ENCODE results near the gene MZF1. TPM values are rescaled to one million over a fixed set of nuclear protein-coding genes. Genes with fewer than 3 reads are reported as not detected.
"Not testable (repeated sequence)": the region's sequence is repeated elsewhere in the genome, so short reads cannot be mapped to it uniquely, and the experiment has no call there.

The MZF1 gene
- polyA plus RNA-seq, 3 donors, result 27.6 to 65.3 (median 34.1) TPM

DNA sequence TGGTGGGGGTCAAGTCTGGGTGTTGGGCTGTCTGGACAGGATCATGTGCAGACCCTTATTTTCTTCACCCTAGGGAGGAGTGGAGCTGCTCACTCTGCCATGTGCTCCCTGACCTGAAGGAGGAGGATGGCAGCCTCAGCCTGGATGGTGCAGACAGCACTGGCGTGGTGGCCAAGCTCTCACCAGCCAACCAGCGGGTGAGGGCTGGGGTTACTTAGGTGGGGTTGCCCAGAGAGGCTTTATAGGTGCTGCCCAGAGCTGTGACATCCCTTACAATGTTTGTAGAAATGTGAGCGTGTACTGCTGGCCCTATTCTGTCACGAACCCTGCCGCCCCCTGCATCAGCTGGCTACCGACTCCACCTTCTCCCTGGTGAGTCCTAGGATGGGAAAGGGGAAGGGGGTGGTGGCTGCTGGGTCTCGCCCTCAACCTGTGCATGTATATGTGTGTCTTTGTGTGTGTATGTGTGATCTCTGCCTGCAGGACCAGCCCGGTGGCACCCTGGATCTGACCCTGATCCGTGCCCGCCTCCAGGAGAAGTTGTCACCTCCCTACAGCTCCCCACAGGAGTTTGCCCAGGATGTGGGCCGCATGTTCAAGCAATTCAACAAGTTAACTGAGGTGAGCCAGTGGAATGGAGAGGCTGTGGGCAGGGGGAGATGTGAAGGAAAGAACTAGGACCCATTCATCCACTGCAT lies 23.3 kb downstream of the MZF1 start:
- no peak for DNase-seq (ENCODE audit: extremely low read depth in 1 of 11, low read depth in 9 of 11, low spot score in 4 of 11)

DNA sequence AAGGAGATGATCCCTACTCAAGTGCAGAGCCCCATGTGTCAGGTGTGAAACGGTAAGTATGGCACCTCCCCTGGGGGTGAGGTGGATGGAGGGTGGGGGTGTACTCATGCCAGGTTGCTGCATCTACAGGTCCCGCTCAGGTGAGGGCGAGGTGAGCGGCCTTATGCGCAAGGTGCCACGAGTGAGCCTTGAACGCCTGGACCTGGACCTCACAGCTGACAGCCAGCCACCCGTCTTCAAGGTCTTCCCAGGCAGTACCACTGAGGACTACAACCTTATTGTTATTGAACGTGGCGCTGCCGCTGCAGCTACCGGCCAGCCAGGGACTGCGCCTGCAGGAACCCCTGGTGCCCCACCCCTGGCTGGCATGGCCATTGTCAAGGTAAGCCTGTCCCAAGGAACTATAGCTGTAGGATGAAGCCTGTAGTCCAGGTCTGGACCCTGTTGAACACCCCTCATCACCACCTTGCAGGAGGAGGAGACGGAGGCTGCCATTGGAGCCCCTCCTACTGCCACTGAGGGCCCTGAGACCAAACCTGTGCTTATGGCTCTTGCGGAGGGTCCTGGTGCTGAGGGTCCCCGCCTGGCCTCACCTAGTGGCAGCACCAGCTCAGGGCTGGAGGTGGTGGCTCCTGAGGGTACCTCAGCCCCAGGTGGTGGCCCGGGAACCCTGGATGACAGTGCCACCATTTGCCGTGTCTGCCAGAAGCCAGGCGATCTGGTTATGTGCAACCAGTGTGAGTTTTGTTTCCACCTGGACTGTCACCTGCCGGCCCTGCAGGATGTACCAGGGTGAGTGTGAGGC lies 24.1 kb downstream of the MZF1 start:
- DNase-seq (ENCODE audit: extremely low read depth in 1 of 11, low read depth in 9 of 11, low spot score in 4 of 11), result no peak

DNA sequence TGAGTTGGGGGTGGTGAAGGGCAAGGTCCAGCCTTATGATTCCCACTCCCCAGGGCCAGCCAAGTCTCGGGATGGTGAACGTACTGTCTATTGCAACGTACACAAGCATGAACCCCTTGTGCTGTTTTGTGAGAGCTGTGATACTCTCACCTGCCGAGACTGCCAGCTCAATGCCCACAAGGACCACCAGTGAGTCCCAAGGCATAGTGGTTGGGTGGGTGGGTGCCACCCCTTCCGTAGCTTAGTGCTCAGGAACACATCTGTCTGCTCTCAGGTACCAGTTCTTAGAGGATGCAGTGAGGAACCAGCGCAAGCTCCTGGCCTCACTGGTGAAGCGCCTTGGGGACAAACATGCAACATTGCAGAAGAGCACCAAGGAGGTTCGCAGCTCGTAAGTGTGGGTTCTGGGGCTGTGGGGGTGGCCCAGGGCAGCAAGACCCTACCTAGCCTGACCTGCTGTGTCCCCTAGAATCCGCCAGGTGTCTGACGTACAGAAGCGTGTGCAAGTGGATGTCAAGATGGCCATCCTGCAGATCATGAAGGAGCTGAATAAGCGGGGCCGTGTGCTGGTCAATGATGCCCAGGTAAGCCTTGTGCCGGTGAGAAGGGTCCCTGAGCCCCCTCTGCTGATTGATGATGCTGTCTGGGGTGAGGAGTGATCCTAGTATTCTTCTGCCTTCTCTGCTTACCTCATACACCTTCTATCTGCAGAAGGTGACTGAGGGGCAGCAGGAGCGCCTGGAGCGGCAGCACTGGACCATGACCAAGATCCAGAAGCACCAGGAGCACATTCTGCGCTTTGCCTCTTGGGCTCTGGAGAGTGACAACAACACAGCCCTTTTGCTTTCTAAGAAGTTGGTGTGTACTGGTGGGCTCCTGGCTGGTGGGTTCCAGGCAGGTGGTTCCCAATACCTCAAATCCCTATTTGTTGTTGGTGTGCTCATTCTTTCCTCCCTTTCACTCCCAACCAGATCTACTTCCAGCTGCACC lies 25.5 kb downstream of the MZF1 start:
- DNase-seq (ENCODE audit: extremely low read depth in 1 of 11, low read depth in 9 of 11, low spot score in 4 of 11), result no peak

DNA sequence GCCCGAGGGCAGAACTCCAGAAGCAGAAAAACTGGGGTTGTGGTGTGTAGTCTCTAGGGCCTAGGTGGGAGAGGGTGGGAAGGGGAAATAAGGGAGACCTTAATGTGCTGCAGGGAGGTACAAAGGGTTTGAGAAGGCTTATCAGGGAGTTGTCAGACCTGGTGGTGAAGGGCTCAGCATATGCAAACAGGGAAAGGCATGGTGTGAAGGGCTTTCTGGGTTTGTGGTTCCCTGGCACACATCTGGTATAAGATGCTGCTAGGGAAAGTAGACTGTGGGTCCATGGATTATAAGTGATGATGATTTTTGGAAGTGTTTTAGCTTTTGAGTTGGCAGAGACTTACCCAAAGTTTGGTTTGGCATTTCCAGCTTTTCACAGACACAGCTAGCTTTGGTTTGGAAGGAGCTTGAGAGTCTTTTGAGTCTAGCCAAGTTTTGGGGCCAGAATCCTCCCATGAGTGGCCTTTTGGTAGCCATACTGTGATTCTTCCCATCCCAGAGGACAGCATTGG lies 27.1 kb downstream of the MZF1 start:
- no peak for DNase-seq (ENCODE audit: extremely low read depth in 1 of 11, low read depth in 9 of 11, low spot score in 4 of 11)

DNA sequence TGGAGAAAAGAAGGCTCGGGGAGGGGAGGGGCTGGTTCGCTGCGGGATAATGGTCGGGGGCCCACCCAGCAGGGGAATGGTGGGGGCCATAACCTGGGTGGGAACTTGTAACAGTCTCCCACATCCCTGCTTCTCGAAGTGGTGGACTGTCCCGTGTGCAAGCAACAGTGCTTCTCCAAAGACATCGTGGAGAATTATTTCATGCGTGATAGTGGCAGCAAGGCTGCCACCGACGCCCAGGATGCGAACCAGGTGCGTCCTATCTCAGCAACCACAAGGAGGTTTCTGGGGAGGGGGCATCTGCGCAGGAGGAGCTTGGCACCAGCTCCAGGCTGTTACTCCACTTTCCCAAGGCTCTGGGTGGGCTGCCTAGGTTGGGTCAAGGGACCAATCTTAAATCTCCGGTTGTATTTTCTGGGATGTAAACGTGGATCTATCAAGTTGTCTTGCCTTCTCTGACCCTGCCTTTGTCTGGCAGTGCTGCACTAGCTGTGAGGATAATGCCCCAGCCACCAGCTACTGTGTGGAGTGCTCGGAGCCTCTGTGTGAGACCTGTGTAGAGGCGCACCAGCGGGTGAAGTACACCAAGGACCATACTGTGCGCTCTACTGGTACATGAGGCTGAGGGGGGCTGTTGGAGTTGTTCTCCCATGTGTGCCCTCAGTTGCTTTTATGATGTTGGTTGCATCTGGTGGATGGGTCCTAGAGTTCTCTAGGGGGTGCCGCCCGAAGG lies 27.7 kb downstream of the MZF1 start:
- DNase-seq (ENCODE audit: extremely low read depth in 1 of 11, low read depth in 9 of 11, low spot score in 4 of 11), result no peak

DNA sequence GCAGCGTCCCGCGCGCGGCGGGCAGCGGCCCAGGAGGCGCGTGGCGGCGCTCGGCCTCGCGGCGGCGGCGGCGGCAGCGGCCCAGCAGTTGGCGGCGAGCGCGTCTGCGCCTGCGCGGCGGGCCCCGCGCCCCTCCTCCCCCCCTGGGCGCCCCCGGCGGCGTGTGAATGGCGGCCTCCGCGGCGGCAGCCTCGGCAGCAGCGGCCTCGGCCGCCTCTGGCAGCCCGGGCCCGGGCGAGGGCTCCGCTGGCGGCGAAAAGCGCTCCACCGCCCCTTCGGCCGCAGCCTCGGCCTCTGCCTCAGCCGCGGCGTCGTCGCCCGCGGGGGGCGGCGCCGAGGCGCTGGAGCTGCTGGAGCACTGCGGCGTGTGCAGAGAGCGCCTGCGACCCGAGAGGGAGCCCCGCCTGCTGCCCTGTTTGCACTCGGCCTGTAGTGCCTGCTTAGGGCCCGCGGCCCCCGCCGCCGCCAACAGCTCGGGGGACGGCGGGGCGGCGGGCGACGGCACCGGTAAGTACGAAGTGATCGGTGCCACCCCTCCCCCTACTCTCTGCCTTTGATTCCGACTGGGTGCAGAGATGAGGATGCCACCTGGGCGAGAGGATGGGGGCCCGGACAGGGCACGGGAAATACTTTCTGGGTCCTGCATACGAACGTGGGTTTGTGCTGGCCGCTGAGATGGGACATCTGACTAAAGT lies 28.4 kb downstream of the MZF1 start:
- peak in 2 of 11 donors; percentile 36 to 60 for DNase-seq (ENCODE audit: extremely low read depth in 1 of 11, low read depth in 9 of 11, low spot score in 4 of 11)

DNA sequence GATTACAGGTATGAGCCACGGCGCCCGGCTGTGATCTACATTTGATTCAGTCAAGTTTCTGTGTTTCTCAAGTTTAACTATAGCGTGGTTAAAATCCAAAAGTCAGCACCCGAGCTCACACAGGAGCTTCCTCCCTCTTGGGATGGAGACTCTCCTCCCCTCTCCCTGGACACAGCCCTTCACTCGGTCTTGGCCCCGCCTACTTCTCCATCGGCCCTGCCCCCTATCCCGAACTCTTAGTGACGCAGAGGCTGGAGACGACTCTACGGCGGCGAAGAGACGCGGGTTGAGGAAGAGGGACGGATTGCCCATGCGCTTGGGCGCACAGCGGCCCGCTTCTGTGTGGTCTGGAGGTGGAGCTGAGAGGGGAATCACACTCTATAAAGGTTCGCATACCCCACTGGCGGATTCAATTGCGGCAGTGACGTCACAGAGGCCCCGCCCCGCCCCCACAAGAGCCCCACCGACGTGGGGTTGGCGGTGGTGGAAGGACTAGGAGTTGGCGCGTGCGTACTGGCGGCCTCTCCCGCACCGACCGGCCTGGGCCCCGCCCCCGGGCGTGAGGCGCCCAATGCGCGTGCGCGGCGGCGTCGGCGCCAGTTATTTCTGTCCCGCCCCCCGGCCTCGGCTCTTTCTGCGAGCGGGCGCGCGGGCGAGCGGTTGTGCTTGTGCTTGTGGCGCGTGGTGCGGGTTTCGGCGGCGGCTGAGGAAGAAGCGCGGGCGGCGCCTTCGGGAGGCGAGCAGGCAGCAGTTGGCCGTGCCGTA lies 29.1 kb downstream of the MZF1 start, which contains the start of gene TRIM28:
TSS of gene TRIM28 (plus strand) at position 239 of the 765 bp plus-strand sequence. CDS start 694 bp downstream, outside the sequence.
- peak; percentile 97 to 99 (median 98) for DNase-seq (ENCODE audit: extremely low read depth in 1 of 11, low read depth in 9 of 11, low spot score in 4 of 11)

DNA sequence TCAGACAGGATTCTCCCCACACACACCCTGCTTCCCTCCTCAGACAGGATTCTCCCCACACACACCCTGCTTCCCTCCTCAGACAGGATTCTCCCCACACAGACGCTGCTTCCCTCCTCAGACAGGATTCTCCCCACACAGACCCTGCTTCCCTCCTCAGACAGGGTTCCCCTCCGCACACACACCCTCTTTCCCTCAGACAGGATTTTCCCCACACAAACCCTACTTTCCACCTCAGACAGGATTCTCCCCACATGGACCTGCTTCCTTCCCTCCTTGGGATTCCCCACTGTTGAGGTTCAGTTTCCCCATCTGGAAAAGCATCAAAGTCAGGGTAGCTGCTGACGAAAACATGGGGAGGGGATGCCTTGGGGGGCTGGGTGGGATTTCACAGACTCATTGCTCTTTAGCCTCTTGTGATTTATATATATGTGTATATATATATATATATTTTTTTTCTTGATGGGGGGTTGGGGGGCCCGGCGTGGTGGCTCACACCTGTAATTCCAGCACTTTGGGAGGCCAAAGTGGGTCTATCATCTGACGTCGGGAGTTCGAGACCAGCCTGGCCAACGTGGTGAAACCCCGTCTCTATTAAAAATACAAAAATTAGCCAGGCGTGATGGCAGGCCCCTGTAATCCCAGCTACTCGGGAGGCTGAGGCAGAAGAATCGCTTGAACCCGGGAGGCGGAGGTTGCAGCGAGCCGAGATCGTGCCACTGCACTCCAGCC lies 30.3 kb downstream of the MZF1 start:
- DNase-seq (ENCODE audit: extremely low read depth in 1 of 11, low read depth in 9 of 11, low spot score in 4 of 11), result not testable (repeated sequence)

DNA sequence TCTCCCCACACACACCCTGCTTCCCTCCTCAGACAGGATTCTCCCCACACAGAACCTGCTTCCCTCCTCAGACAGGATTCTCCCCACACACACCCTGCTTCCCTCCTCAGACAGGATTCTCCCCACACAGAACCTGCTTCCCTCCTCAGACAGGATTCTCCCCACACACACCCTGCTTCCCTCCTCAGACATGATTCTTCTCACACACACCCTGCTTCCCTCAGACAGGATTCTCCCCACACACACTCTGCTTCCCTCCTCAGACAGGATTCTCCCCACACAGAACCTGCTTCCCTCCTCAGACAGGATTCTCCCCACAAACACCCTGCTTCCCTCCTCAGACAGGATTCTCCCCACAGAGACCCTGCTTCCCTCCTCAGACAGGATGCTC lies 34.0 kb downstream of the MZF1 start:
- not testable (repeated sequence) for DNase-seq (ENCODE audit: extremely low read depth in 1 of 11, low read depth in 9 of 11, low spot score in 4 of 11)

DNA sequence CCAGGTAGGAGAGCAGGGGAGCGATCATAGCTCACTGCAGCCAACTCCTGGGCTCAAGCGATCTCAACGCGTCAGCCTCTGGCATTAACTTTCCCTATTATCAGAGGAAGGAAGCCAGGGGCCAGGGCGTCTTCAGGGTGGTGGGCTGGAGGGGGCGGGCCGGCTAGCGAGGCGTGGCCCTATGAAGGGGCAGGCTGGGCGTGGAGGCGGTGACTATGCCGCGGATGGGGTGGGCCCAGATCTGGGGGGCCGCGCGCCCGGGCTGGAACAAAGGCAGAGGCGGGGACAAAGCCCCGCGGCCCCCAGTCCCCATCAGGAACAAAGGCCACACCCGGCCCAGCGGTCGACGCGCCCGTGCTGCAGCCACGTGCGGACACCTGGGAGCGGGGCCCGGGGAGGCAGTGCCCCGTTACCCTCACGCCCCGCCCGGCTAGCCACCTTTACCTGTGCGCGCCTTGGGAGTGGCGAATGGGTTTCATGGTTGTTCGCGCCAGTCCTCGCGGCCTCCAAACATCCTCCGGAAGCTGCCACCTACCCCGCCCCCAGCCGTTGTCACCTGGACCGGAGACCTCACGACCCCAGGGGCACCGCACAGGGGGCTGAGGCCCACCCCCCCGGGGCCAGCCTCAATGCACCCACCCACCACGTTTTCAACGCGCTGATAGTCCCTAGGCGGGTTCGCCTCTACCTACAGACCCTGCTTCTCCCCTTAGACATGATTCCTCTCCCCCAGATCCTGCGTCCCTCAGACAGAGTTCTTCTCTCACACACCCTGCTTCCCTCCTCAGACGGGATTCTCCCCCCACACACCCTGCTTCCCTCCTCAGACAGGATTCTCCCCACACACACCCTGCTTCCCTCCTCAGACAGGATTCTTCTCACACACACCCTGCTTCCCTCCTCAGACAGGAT lies 34.6 kb downstream of the MZF1 start:
- DNase-seq (ENCODE audit: extremely low read depth in 1 of 11, low read depth in 9 of 11, low spot score in 4 of 11), result peak in 8 of 11 donors; percentile 63 to 76 (median 72)

DNA sequence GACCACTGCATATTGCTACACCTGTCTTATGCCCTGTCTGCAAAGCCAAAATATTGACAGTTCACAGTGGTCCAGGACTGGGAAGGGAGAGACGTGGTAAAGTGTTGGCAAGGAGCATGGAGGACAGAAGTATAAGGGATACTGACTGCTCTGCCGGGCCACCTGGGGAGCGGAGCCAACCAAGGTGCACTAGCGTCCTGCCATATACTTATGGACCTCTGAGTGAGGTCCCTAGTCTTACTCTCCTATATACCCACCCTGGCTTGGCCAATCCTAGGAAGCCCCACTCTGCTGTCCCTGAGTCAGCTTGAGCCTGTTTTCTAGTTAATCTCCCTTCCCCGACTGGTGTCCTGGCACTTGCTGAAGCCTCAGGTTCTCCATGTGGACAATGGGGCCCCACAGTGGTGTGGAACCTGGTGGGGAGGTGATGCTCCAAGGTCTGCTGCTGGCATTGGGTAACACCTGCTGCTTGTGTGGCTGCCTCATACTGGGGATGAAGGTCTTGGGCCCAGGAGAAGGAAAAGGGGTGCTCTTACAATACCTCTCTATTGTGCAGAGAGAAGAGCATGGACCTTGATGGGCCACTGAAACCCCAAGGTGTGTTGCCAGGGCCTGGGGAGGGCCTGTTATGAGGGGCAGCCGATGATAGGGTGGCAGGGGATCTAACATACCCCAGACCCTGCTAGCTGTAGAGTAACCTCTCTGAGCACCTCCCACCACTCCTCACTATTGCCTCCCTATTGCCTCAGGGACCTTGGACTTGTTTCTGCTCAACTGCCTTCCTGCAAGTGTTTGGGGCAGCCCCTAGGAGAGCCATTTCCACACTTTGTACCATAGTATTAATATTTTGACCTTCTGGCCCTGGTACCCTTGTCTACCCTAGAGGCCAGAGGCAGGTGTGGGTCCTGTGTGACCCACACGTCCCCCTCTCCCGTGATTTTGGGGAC lies 36.0 kb downstream of the MZF1 start:
- DNase-seq (ENCODE audit: extremely low read depth in 1 of 11, low read depth in 9 of 11, low spot score in 4 of 11), result no peak

DNA sequence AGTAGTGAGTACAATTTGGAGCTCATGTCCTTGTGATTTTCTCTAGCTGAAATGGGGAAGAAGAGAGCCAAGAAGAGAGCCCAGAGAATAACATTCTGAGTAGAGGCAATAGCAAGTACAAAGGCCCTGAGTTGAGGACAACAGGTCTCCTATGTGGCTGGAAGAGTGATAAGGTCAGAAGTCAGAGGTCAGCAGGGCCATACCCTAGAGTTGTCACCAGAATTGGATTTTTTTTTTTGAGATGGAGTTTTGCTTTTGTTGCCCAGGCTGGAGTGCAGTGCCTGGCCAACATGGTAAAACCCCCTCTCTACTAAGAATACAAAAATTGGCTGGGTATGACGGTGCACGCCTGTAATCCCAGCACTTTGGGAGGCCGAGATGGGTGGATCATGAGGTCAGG lies 37.3 kb downstream of the MZF1 start:
- DNase-seq (ENCODE audit: extremely low read depth in 1 of 11, low read depth in 9 of 11, low spot score in 4 of 11), result no peak

DNA sequence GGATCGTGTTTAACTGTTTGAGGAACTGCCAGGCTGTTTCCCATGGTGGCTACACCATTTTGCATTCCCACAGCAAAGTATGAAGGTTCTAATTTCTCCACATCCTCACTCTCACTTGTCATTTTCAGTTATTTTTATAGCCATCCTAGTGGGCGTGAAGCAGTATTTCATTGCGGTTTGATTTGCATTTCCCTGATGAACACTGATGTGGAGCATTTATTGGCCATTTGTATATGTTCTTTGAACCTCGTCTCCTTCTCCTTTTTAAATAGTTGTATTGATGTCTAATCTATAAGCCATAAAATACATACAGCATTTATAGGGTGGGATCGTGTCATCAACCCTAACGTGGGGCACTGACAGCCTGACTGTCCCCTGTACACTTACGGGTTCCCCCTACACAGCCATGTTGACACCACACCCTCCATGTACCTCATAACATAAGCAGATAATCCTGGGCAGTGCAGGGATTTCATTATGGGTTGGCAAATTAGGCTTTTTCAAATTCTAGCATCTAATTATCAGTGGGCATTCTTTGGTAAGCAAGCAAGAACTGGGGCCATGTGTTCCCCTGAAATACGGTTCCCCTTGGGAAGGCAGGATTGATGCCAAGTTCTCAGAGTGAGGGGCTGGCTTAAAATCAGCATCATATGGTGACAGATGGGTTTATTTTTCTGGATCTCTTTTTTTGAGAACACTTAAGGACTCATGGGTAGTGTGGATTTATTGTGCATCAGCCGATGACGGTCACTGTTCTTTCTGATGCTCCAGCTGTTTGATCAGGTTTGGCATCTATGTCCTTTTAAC lies 41.9 kb downstream of the MZF1 start:
- no peak for DNase-seq (ENCODE audit: extremely low read depth in 1 of 11, low read depth in 9 of 11, low spot score in 4 of 11)

DNA sequence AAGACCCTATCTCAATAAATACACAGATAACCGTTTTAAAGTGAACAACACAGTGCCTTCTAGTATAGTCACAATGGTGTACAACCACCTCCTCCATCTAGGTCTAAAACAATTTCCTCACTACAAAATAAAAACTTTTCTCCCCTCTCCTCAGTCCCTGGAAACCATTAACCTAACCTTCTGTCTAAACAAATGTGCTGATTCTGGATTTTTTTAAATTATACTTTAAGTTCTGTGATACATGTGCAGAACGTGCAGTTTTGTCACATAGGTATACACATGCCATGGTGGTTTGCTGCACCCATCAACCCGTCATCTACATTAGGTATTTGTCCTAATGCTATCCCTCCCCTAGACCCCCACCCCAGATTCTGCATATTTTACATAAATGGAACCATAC lies 43.7 kb downstream of the MZF1 start:
- no peak for DNase-seq (ENCODE audit: extremely low read depth in 1 of 11, low read depth in 9 of 11, low spot score in 4 of 11)

Data from renal cortex interstitium (tissue), 11 donors.